Measurements from ENCODE around the gene CRADD. TPM values are rescaled to one million over a fixed set of nuclear protein-coding genes. Genes with fewer than 3 reads are reported as not detected.

CRADD gene
- total and polyA plus RNA-seq, 2 of the 4 experiments (the other 2 are of a cell fraction) = 11.1 to 14.0 TPM

DNA sequence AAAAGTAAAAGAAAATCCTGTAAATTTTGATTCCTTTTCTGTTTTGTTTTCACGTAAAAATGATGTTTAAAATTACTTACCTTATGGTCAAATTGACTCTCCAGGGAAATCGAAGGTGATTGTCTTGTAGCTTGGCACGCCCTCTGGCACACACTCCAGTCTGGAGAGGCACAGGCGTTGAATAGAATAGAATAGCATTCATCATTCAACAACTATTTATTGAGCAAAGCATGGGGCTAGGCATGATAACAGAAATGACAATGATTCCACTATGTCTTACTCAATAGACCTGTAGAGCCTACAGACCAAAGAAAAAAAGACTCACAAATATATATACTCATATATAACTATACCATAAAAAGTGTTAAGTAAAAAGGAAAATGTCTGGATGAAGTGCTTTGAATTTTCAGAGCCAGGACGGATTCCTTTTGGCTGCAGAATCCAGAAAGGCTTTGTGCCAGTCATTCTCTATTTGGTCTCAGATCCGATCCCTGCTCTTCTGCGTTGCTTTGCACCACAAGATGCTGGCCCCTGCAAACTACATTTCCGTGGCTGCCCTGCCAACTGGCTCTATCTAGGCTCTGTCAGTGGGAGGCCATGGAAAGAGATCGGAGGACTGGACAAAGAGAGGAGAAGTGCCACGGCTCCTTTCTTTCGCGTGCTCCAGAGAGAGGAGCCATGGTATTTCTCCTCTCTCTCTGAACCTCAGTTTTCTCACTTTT lies 231.8 kb downstream of the CRADD start:
- Histone ChIP-seq H3K4me3 (ENCODE audit: insufficient read depth, low read depth, low read length) (no peak overlapping the region), H3K27ac (ENCODE audit: insufficient read depth, low read length) (no peak overlapping the region), H3K9ac (ENCODE audit: low read depth, low read length) (no peak overlapping the region), H4K91ac (ENCODE audit: insufficient read depth, low read depth, low read length) (peak overlapping the region; percentile 11; the same call in 1 of the 2 replicates), H3K18ac (ENCODE audit: low read depth, low read length) (no peak overlapping the region), H3K4me1 (ENCODE audit: control insufficient read depth, insufficient read depth, low read length) (peaks cover 1% of the 10 kb centered on the region; the same call in 1 of the 2 replicates), H2AK9ac (replicated peaks; ENCODE audit: low read depth, low read length, poor library complexity) (no peak overlapping the region), H3K79me1 (ENCODE audit: low read depth in 1 of 2, low read length in 2 of 2) (no peaks in the 10 kb centered on the region), H3K27me3 (ENCODE audit: control insufficient read depth, insufficient read depth, low read length) (no peaks in the 10 kb centered on the region), H2BK20ac (ENCODE audit: low read depth, low read length) (no peak overlapping the region), H3K9me1 (ENCODE audit: insufficient read depth, low read length) (peaks cover 6% of the 10 kb centered on the region), H2BK120ac (ENCODE audit: low read depth, low read length) (peak overlapping the region; percentile 35; the same call in 1 of the 2 replicates), H2AFZ (replicated peaks; ENCODE audit: low read length, poor library complexity) (no peak overlapping the region), H4K5ac (ENCODE audit: low read depth, low read length) (peak overlapping the region; percentile 19; the same call in 1 of the 2 replicates), H2BK5ac (ENCODE audit: low read depth, low read length, poor library complexity, severe bottlenecking) (no peak overlapping the region), H3K9me3 (ENCODE audit: control insufficient read depth, insufficient read depth, low read length) (no peaks in the 10 kb centered on the region), H3K4me2 (ENCODE audit: low read depth, low read length) (no peak overlapping the region), H3K4ac (ENCODE audit: low read depth, low read length) (no peak overlapping the region), H4K20me1 (ENCODE audit: insufficient read depth, low read length) (no peaks in the 10 kb centered on the region), H3K36me3 (ENCODE audit: control insufficient read depth, insufficient read depth, low read length) (no peaks in the 10 kb centered on the region), H3K14ac (replicated peaks; ENCODE audit: low read depth, low read length) (no peak overlapping the region), H3K23ac (ENCODE audit: low read depth, low read length) (no peak overlapping the region), H3K56ac (ENCODE audit: extremely low read depth, insufficient read depth, low read length) (no peak overlapping the region), H2BK15ac (ENCODE audit: low read depth, low read length) (no peak overlapping the region), H2AK5ac (ENCODE audit: low read depth, low read length) (no peak overlapping the region; the same call in 1 of the 2 replicates), H4K8ac (ENCODE audit: low read depth in 2 of 2, low read length in 2 of 2) (no peak overlapping the region)
- in situ Hi-C loops (cut with MboI; ENCODE audit: low sequenced_read_pairs) = no loop called here
- TF ChIP-seq MXI1 (IDR thresholded peaks at IDR 0.05; ENCODE audit: borderline replicate concordance, low read depth, low read length) (no peak), RAD21 (IDR thresholded peaks at IDR 0.05; ENCODE audit: low read length) (no peak), CHD1 (IDR thresholded peaks at IDR 0.05; ENCODE audit: low read depth, low read length) (no peak), SMC3 (IDR thresholded peaks at IDR 0.05; ENCODE audit: low read depth, low read length) (no peak), NFE2L2 (IDR thresholded peaks at IDR 0.05; ENCODE audit: low read depth, low read length) (no peak), RFX5 (IDR thresholded peaks at IDR 0.05; ENCODE audit: low read depth, low read length) (no peak), FOS (IDR thresholded peaks at IDR 0.05; ENCODE audit: low read depth, low read length) (no peak)
- TF ChIP-seq, protein P1, sequence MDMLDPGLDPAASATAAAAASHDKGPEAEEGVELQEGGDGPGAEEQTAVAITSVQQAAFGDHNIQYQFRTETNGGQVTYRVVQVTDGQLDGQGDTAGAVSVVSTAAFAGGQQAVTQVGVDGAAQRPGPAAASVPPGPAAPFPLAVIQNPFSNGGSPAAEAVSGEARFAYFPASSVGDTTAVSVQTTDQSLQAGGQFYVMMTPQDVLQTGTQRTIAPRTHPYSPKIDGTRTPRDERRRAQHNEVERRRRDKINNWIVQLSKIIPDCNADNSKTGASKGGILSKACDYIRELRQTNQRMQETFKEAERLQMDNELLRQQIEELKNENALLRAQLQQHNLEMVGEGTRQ (IDR thresholded peaks at IDR 0.05; ENCODE audit: low read depth, low read length) = no peak
- CTCF ChIA-PET = no interaction called here
- dilution Hi-C loops (cut with HindIII; ENCODE audit: low sequenced_read_pairs, unreplicated experiment) = no loop called here
- BruUV-seq (replicated peaks) = no TSS peak
- POLR2A ChIA-PET (ENCODE audit: unreplicated experiment) = no interaction called here
- intact Hi-C loops (cut with micrococcal nuclease) = no loop called here
- ATAC-seq (ENCODE audit: low read depth) (no peak), DNase-seq (no peak)
- 63% methylated on average over 2 of the region's 12 CpGs; no CpG with 5 or more reads in 1 of the 2 experiments for WGBS, 2 experiments (ENCODE audit: extremely low coverage in 2 of 2, insufficient read length in 1 of 2)

Data from IMR-90 (cell line).